IMR-90 (cell line): ENCODE data around the gene CARNS1. TPM values are rescaled to one million over a fixed set of nuclear protein-coding genes. Genes with fewer than 3 reads are reported as not detected.

Experiments
- ATAC-seq: fragments of 200-7000 bp; cut with Tn5 transposase; 2 replicates; pipeline ENCODE4 v1.9.1; 2020; ENCODE audit warnings: low read depth, mild to moderate bottlenecking, moderate library complexity
- BruUV-seq: library from RNA; stranded (reverse); fragments of 400-500 nt; replicated peaks from 2 replicates; lab custom pipeline; 2021; lab: Mats Ljungman, UMichigan
- CTCF ChIA-PET: fragments of 300-600 bp; formaldehyde crosslinking; extraction: SDS; loops from one replicate; lab custom pipeline; 2021; ENCODE audit warnings: antibody characterized with exemption; lab: Yijun Ruan, JAX
- POLR2A ChIA-PET: fragments of 300-600 bp; sonication (Branson Sonifier 250); formaldehyde crosslinking; loops from one replicate; lab custom pipeline; 2022; ENCODE audit warnings: antibody characterized with exemption; ENCODE audit not compliant: unreplicated experiment; lab: Charles Lee
- DNase-seq: peaks from one replicate; pipeline ENCODE4 v3.0.0; 2013
- H2AFZ ChIP-seq: replicated peaks from 2 replicates; pipeline ENCODE3; 2013; ENCODE audit warnings: low read length, mild to moderate bottlenecking; ENCODE audit not compliant: poor library complexity
- H2AK5ac ChIP-seq: 2 replicates; pipeline ENCODE4 v1.6.1; 2013; ENCODE audit warnings: low read depth, low read length, inconsistent platforms
- H2AK9ac ChIP-seq: replicated peaks from 2 replicates; pipeline ENCODE3; 2013; ENCODE audit warnings: mild to moderate bottlenecking, low read depth, low read length, moderate library complexity; ENCODE audit not compliant: poor library complexity
- H2BK120ac ChIP-seq: 2 replicates; pipeline ENCODE4 v1.6.1; 2013; ENCODE audit warnings: low read depth, low read length, inconsistent platforms
- H2BK15ac ChIP-seq: 3 replicates; pipeline ENCODE4 v1.6.1; 2013; ENCODE audit warnings: low read depth, low read length, inconsistent platforms
- H2BK20ac ChIP-seq: 2 replicates; pipeline ENCODE4 v1.6.1; 2013; ENCODE audit warnings: low read depth, mild to moderate bottlenecking, inconsistent platforms, low read length, moderate library complexity
- H2BK5ac ChIP-seq: 2 replicates; pipeline ENCODE4 v1.6.1; 2013; ENCODE audit warnings: mild to moderate bottlenecking, low read depth, low read length, inconsistent platforms; ENCODE audit not compliant: poor library complexity, severe bottlenecking
- H3K14ac ChIP-seq: replicated peaks from 2 replicates; pipeline ENCODE4 v1.6.1; 2013; ENCODE audit warnings: low read depth, low read length, inconsistent platforms
- H3K18ac ChIP-seq: 2 replicates; pipeline ENCODE4 v1.6.1; 2013; ENCODE audit warnings: low read depth, low read length, control low read depth
- H3K23ac ChIP-seq: 2 replicates; pipeline ENCODE4 v1.6.1; 2013; ENCODE audit warnings: low read depth, low read length, inconsistent platforms
- H3K27ac ChIP-seq: 2 replicates; pipeline ENCODE4 v1.5.1; 2013; ENCODE audit warnings: mild to moderate bottlenecking, control low read depth, low read length; ENCODE audit not compliant: insufficient read depth
- H3K27me3 ChIP-seq: 2 replicates; pipeline ENCODE4 v1.6.1; 2013; ENCODE audit warnings: low read length; ENCODE audit not compliant: control insufficient read depth, insufficient read depth
- H3K36me3 ChIP-seq: 2 replicates; pipeline ENCODE4 v1.6.1; 2013; ENCODE audit warnings: low read length, mixed read lengths; ENCODE audit not compliant: control insufficient read depth, insufficient read depth
- H3K4ac ChIP-seq: 2 replicates; pipeline ENCODE4 v1.6.1; 2013; ENCODE audit warnings: low read depth, low read length, inconsistent platforms
- H3K4me1 ChIP-seq: 2 replicates; pipeline ENCODE4 v1.6.1; 2013; ENCODE audit warnings: low read length, mixed read lengths; ENCODE audit not compliant: control insufficient read depth, insufficient read depth
- H3K4me2 ChIP-seq: 2 replicates; pipeline ENCODE4 v1.6.1; 2013; ENCODE audit warnings: low read depth, mild to moderate bottlenecking, control low read depth, low read length, moderate library complexity
- H3K4me3 ChIP-seq: 2 replicates; pipeline ENCODE4 v1.5.1; 2013; ENCODE audit warnings: low read depth, mild to moderate bottlenecking, control low read depth, low read length, moderate library complexity; ENCODE audit not compliant: insufficient read depth
- H3K56ac ChIP-seq: 2 replicates; pipeline ENCODE4 v1.6.1; 2013; ENCODE audit warnings: low read length, inconsistent platforms; ENCODE audit not compliant: insufficient read depth; ENCODE audit errors: extremely low read depth
- H3K79me1 ChIP-seq, 2 experiments: 2 replicates each; pipeline ENCODE4 v1.6.1; 2013; ENCODE audit warnings: low read length in 2 of 2, inconsistent platforms in 1 of 2, low read depth in 1 of 2
- H3K9ac ChIP-seq: 2 replicates; pipeline ENCODE4 v1.6.1; 2013; ENCODE audit warnings: low read depth, low read length, control low read depth
- H3K9me1 ChIP-seq: 2 replicates; pipeline ENCODE4 v1.6.1; 2013; ENCODE audit warnings: low read length, inconsistent platforms; ENCODE audit not compliant: insufficient read depth
- H3K9me3 ChIP-seq: 2 replicates; pipeline ENCODE4 v1.6.1; 2013; ENCODE audit warnings: low read length; ENCODE audit not compliant: control insufficient read depth, insufficient read depth
- H4K20me1 ChIP-seq: 2 replicates; pipeline ENCODE4 v1.6.1; 2013; ENCODE audit warnings: low read length, inconsistent platforms; ENCODE audit not compliant: insufficient read depth
- H4K5ac ChIP-seq: 2 replicates; pipeline ENCODE4 v1.6.1; 2013; ENCODE audit warnings: mild to moderate bottlenecking, low read depth, low read length, control low read depth
- H4K8ac ChIP-seq, 2 experiments: 2 replicates each; pipeline ENCODE4 v1.6.1; 2013; ENCODE audit warnings: low read depth in 2 of 2, low read length in 2 of 2, control low read depth in 1 of 2, inconsistent platforms in 1 of 2
- H4K91ac ChIP-seq: 2 replicates; pipeline ENCODE4 v1.6.1; 2013; ENCODE audit warnings: low read depth, low read length, inconsistent platforms; ENCODE audit not compliant: insufficient read depth
- CEBPB ChIP-seq: IDR thresholded peaks from 2 replicates; pipeline ENCODE4 v1.6.1; 2012; ENCODE audit warnings: low read depth, low read length, improper control_type of control experiment
- FOS ChIP-seq: fragments of 150-350 bp; IDR thresholded peaks from 2 replicates; pipeline ENCODE4 v1.6.1; 2016; ENCODE audit warnings: low read depth, low read length
- WGBS, 2 experiments: methylation state at CpG; one replicate each; pipeline versions ENCODE4 v1.1.5 to v1.1.7; 2013; ENCODE audit warnings: missing lambda C conversion rate in 2 of 2; ENCODE audit not compliant: insufficient read length in 1 of 2; ENCODE audit errors: extremely low coverage in 2 of 2; 5-methylcytosine and 5-hydroxymethylcytosine counted together
- dilution Hi-C: fragments of 300-500 bp; cut with HindIII; formaldehyde crosslinking; loops from one replicate; pipeline ENCODE4 v1.14.3; 2018; ENCODE audit warnings: low sequenced_read_pairs; ENCODE audit not compliant: unreplicated experiment
- in situ Hi-C: fragments of 300-500 bp; cut with MboI; formaldehyde crosslinking; loops from 3 replicates; pipeline ENCODE4 v1.14.3; 2019; ENCODE audit warnings: low sequenced_read_pairs, inconsistent platforms, mixed read lengths
- intact Hi-C: fragments of 100-400 bp; cut with micrococcal nuclease; formaldehyde crosslinking; loops from 2 replicates; pipeline ENCODE4 v1.10.0; 2022
- polyA plus RNA-seq, 3 experiments: library from polyadenylated mRNA; depleted of rRNA; stranded (reverse); fragments of >200 nt; gene quantifications; 2 replicates each; pipeline ENCODE4 v1.2.3, GENCODE V29; 2012; ENCODE audit warnings: low replicate concordance in 1 of 3
- total RNA-seq: library from RNA; depleted of rRNA; stranded (reverse); fragments of >200 nt; gene quantifications from 2 replicates; pipeline ENCODE4 v1.2.3, GENCODE V29; 2012

The CARNS1 gene
- total and polyA plus RNA-seq, 2 of the 4 experiments (the other 2 are of a cell fraction), result under 0.01 to 0.32 TPM

GRCh38 chr11:67452141-67452952 is 36.9 kb downstream of the CARNS1 start, which contains the start of gene GPR152:
GPR152 (minus strand) TSS chr11:67452729; CDS start chr11:67452724, 5 bp downstream.
- H2BK120ac ChIP-seq, result no peak within 1 kb of the TSS
- no peak for TF ChIP-seq CEBPB
- TF ChIP-seq FOS, result no peak
- no peaks in the 10 kb centered on the region for H3K4me1 ChIP-seq
- in situ Hi-C loops, result no loop called here
- no peak within 1 kb of the TSS for H2BK5ac ChIP-seq
- no peaks in the 10 kb centered on the region for H4K20me1 ChIP-seq
- no peak within 1 kb of the TSS for H3K4me3 ChIP-seq
- no peaks in the 10 kb centered on the region for H3K79me1 ChIP-seq
- H3K27ac ChIP-seq, result no peak within 1 kb of the TSS
- no peak within 1 kb of the TSS for H3K14ac ChIP-seq
- no peaks in the 10 kb centered on the region for H3K9me1 ChIP-seq
- no peak within 1 kb of the TSS for H3K23ac ChIP-seq
- no peak for DNase-seq
- ChIA-PET CTCF (no interaction called here), POLR2A (no interaction called here)
- no peak within 1 kb of the TSS for H2BK20ac ChIP-seq
- H3K18ac ChIP-seq, result no peak within 1 kb of the TSS
- no peak within 1 kb of the TSS for H3K56ac ChIP-seq
- dilution Hi-C loops, result no loop called here
- no peak within 1 kb of the TSS for H4K91ac ChIP-seq
- no TSS peak for BruUV-seq
- H2BK15ac ChIP-seq, result no peak within 1 kb of the TSS
- H2AFZ ChIP-seq, result peak within 1 kb of the TSS; percentile 58
- H2AK5ac ChIP-seq, result no peak within 1 kb of the TSS
- H4K5ac ChIP-seq, result no peak within 1 kb of the TSS
- 85% methylated on average over 28 of the region's 33 CpGs; no CpG with 5 or more reads in 1 of the 2 experiments for WGBS, 2 experiments
- H3K4me2 ChIP-seq, result no peak within 1 kb of the TSS
- H3K36me3 ChIP-seq, result no peaks in the 10 kb centered on the region
- H3K9me3 ChIP-seq, result no peaks in the 10 kb centered on the region
- H3K27me3 ChIP-seq, result peaks cover 23% of the 10 kb centered on the region; the same call in 1 of the 2 replicates
- intact Hi-C loops, result no loop called here
- H3K9ac ChIP-seq, result no peak within 1 kb of the TSS
- no peak within 1 kb of the TSS for H3K4ac ChIP-seq
- no peak within 1 kb of the TSS for H2AK9ac ChIP-seq
- no peak for ATAC-seq
- no peak within 1 kb of the TSS for H4K8ac ChIP-seq
